Keratinocyte (primary cell): Measurements from ENCODE around the gene BCAM. TPM values are rescaled to one million over a fixed set of nuclear protein-coding genes. Genes with fewer than 3 reads are reported as not detected.

Experiments used
- DNase-seq: peaks from one replicate; pipeline ENCODE4 v3.0.0-alpha.2; 2011; ENCODE audit warnings: low read depth, missing footprints, low spot score
- FAIRE-seq: peaks from 2 replicates; lab custom pipeline; 2011; peaks lifted over from hg19 to GRCh38; lab: Jason Lieb, UNC
- H2AFZ ChIP-seq: 2 replicates; pipeline ENCODE4 v1.6.0; 2012; ENCODE audit warnings: low read length, control low read depth, inconsistent platforms; ENCODE audit not compliant: control insufficient read depth
- H3K27ac ChIP-seq: 2 replicates; pipeline ENCODE4 v1.5.1; 2011; ENCODE audit warnings: low read length; ENCODE audit not compliant: control insufficient read depth, insufficient read depth
- H3K27me3 ChIP-seq: 3 replicates; pipeline ENCODE4 v1.6.0; 2011; ENCODE audit warnings: low read length; ENCODE audit not compliant: control insufficient read depth, insufficient read depth; ENCODE audit errors: extremely low read depth
- H3K36me3 ChIP-seq, 2 experiments: 2 replicates in 1 of 2; 3 replicates in 1 of 2; pipeline ENCODE4 v1.5.1; 2011; ENCODE audit warnings: low read length in 2 of 2, mild to moderate bottlenecking in 1 of 2; ENCODE audit not compliant: control insufficient read depth in 2 of 2, insufficient read depth in 2 of 2; ENCODE audit errors: extremely low read depth in 1 of 2
- H3K4me1 ChIP-seq: 3 replicates; pipeline ENCODE4 v1.5.1; 2011; ENCODE audit warnings: low read length; ENCODE audit not compliant: control insufficient read depth, insufficient read depth; ENCODE audit errors: extremely low read depth
- H3K4me2 ChIP-seq: 3 replicates; pipeline ENCODE4 v1.6.0; 2011; ENCODE audit warnings: low read depth, low read length; ENCODE audit not compliant: control insufficient read depth, insufficient read depth; ENCODE audit errors: extremely low read depth
- H3K4me3 ChIP-seq, 3 experiments: fragments of 200-600 bp in 1 of 3; sonication (generic) in 1 of 3; 2 replicates in 2 of 3; 3 replicates in 1 of 3; pipeline ENCODE4 v1.5.1; 2011 to 2016; ENCODE audit warnings: low read length in 3 of 3, mild to moderate bottlenecking in 3 of 3, control low read depth in 2 of 3, inconsistent platforms in 1 of 3, low read depth in 1 of 3, mixed read lengths in 1 of 3, mixed run types in 1 of 3, moderate library complexity in 1 of 3; ENCODE audit not compliant: control insufficient read depth in 2 of 3, insufficient read depth in 2 of 3; ENCODE audit errors: extremely low read depth in 1 of 3
- H3K79me2 ChIP-seq: 2 replicates; pipeline ENCODE4 v1.6.0; 2012; ENCODE audit warnings: low read length; ENCODE audit not compliant: control insufficient read depth, insufficient read depth
- H3K9ac ChIP-seq: 3 replicates; pipeline ENCODE4 v1.6.0; 2011; ENCODE audit warnings: low read length; ENCODE audit not compliant: control insufficient read depth, insufficient read depth; ENCODE audit errors: extremely low read depth
- H3K9me1 ChIP-seq: 3 replicates; pipeline ENCODE4 v1.6.0; 2011; ENCODE audit warnings: low read length; ENCODE audit not compliant: control insufficient read depth, insufficient read depth; ENCODE audit errors: extremely low read depth
- H3K9me3 ChIP-seq: 2 replicates; pipeline ENCODE4 v1.5.1; 2012; ENCODE audit warnings: low read depth, low read length; ENCODE audit not compliant: control insufficient read depth
- H4K20me1 ChIP-seq: 3 replicates; pipeline ENCODE4 v1.6.0; 2011; ENCODE audit warnings: low read length; ENCODE audit not compliant: control insufficient read depth, insufficient read depth; ENCODE audit errors: extremely low read depth
- CTCF ChIP-seq, 3 experiments: IDR thresholded peaks in 1 of 3; conservative IDR thresholded peaks in 1 of 3; optimal IDR thresholded peaks in 1 of 3; 2 replicates in 2 of 3; 3 replicates in 1 of 3; pipeline versions ENCODE3 to v1.5.1; 2011; ENCODE audit warnings: low read length in 3 of 3, mild to moderate bottlenecking in 3 of 3, moderate library complexity in 2 of 3, control low read depth in 1 of 3, inconsistent platforms in 1 of 3; ENCODE audit not compliant: insufficient read depth in 2 of 3; ENCODE audit errors: extremely low read depth in 1 of 3
- EZH2 ChIP-seq: IDR thresholded peaks from one replicate; pipeline ENCODE4 v1.6.1; 2012; ENCODE audit warnings: inconsistent platforms, mild to moderate bottlenecking, low read length, moderate library complexity
- dilution Hi-C: fragments of 300-500 bp; cut with MboI; formaldehyde crosslinking; loops from one replicate; pipeline ENCODE4 v1.7.0; 2020; ENCODE audit warnings: low sequenced_read_pairs; ENCODE audit not compliant: extremely low pct_ligation_motif_present
- polyA plus RNA-seq, 5 experiments: library from polyadenylated mRNA; depleted of rRNA in 3 of 5; stranded (reverse) in 3 of 5; stranded (forward) in 1 of 5; unstranded in 1 of 5; fragments of >200 nt; gene quantifications; 1 replicate in 1 of 5; 2 replicates in 3 of 5; 3 replicates in 1 of 5; pipeline versions ENCODE4 v1.2.1 to v1.2.3, GENCODE V29; 2011 to 2012; ENCODE audit warnings: missing spikeins in 2 of 5, low read depth in 1 of 5, low replicate concordance in 1 of 5

BCAM gene
- polyA plus RNA-seq, 1 donor (not counting 4 experiments of a cell fraction or from before 2014, with no cell fraction given) = 13.6 TPM

GRCh38 chr19:44765033-44765948 is 43.6 kb upstream of the BCAM start:
- no peaks in the 10 kb centered on the region for H4K20me1 ChIP-seq
- no peak overlapping the region for H3K27ac ChIP-seq
- no peak overlapping the region for H3K4me2 ChIP-seq
- H3K27me3 ChIP-seq = no peaks in the 10 kb centered on the region
- H3K36me3 ChIP-seq = no peaks in the 10 kb centered on the region
- dilution Hi-C loops = no loop called here
- no peak overlapping the region for H3K9ac ChIP-seq
- DNase-seq (no peak), FAIRE-seq (no peak)
- TF ChIP-seq CTCF (optimal IDR thresholded peaks at IDR 0.05 in 1 of 3, IDR thresholded peaks at IDR 0.05 in 1 of 3, conservative IDR thresholded peaks at IDR 0.05 in 1 of 3; ENCODE audit: extremely low read depth in 1 of 3, insufficient read depth in 2 of 3, low read length in 3 of 3) (no peak), EZH2 (no peak)
- no peaks in the 10 kb centered on the region for H3K79me2 ChIP-seq
- no peaks in the 10 kb centered on the region for H3K9me1 ChIP-seq
- H2AFZ ChIP-seq = no peak overlapping the region
- no peak overlapping the region for H3K4me3 ChIP-seq
- no peaks in the 10 kb centered on the region for H3K4me1 ChIP-seq
- no peaks in the 10 kb centered on the region for H3K9me3 ChIP-seq

GRCh38 chr19:44765949-44766335 is 43.0 kb upstream of the BCAM start:
- dilution Hi-C loops = no loop called here
- no peaks in the 10 kb centered on the region for H3K9me3 ChIP-seq
- no peak overlapping the region for H3K4me3 ChIP-seq
- no peaks in the 10 kb centered on the region for H3K36me3 ChIP-seq
- no peaks in the 10 kb centered on the region for H3K79me2 ChIP-seq
- FAIRE-seq (no peak), DNase-seq (no peak)
- no peak overlapping the region for H3K27ac ChIP-seq
- H3K4me2 ChIP-seq = no peak overlapping the region
- no peaks in the 10 kb centered on the region for H3K27me3 ChIP-seq
- no peaks in the 10 kb centered on the region for H4K20me1 ChIP-seq
- no peaks in the 10 kb centered on the region for H3K9me1 ChIP-seq
- TF ChIP-seq EZH2 (no peak), CTCF (optimal IDR thresholded peaks at IDR 0.05 in 1 of 3, IDR thresholded peaks at IDR 0.05 in 1 of 3, conservative IDR thresholded peaks at IDR 0.05 in 1 of 3; ENCODE audit: extremely low read depth in 1 of 3, insufficient read depth in 2 of 3, low read length in 3 of 3) (no peak)
- no peak overlapping the region for H3K9ac ChIP-seq
- peaks cover 2% of the 10 kb centered on the region for H3K4me1 ChIP-seq
- H2AFZ ChIP-seq = no peak overlapping the region
